OCI-LY7 (cell line): ENCODE measurements around the gene TMA16. TPM values are rescaled to one million over a fixed set of nuclear protein-coding genes. Genes with fewer than 3 reads are reported as not detected.
A peak's percentile ranks its signal among the peaks of the same experiment; 100 is the strongest.
"Not testable (repeated sequence)": the region's sequence is repeated elsewhere in the genome, so short reads cannot be mapped to it uniquely, and the experiment has no call there.

Source experiments
- Bru-seq: library from RNA; stranded (reverse); fragments of 400-500 nt; gene quantifications from one replicate; lab custom pipeline; 2021; lab: Mats Ljungman, UMichigan
- BruChase-seq, 2 experiments: library from RNA; stranded (reverse); fragments of 400-500 nt; gene quantifications; one replicate each; lab custom pipeline; 2021; lab: Mats Ljungman, UMichigan
- BruUV-seq: library from RNA; stranded (reverse); fragments of 400-500 nt; replicated peaks from 2 replicates; lab custom pipeline; 2021; lab: Mats Ljungman, UMichigan
- CTCF ChIA-PET: fragments of 300-600 bp; sonication (Branson Sonifier 250); formaldehyde crosslinking; loops from one replicate; lab custom pipeline; 2022; ENCODE audit warnings: antibody characterized with exemption; ENCODE audit not compliant: unreplicated experiment; lab: Charles Lee
- POLR2A ChIA-PET: fragments of 300-600 bp; sonication (Branson Sonifier 250); formaldehyde crosslinking; loops from one replicate; lab custom pipeline; 2022; ENCODE audit warnings: antibody characterized with exemption; lab: Charles Lee
- DNase-seq: peaks from one replicate; pipeline ENCODE4 v3.0.0-alpha.2; 2015; ENCODE audit warnings: low spot score
- H2AFZ ChIP-seq: fragments of 200-600 bp; sonication (generic), shearing (Covaris generic); 2 replicates; pipeline ENCODE4 v1.6.1; 2014; ENCODE audit warnings: mild to moderate bottlenecking, antibody characterized with exemption, low read length, moderate library complexity
- H3K27ac ChIP-seq: fragments of 200-600 bp; sonication (generic); 2 replicates; pipeline ENCODE4 v1.5.1; 2014; ENCODE audit warnings: mixed run types, low read depth, mild to moderate bottlenecking, moderate library complexity, low read length, inconsistent platforms; ENCODE audit not compliant: poor library complexity, severe bottlenecking
- H3K36me3 ChIP-seq: fragments of 200-600 bp; sonication (generic); 2 replicates; pipeline ENCODE4 v1.6.1; 2014; ENCODE audit warnings: mild to moderate bottlenecking, antibody characterized with exemption, low read length, moderate library complexity, mixed read lengths; ENCODE audit not compliant: insufficient read depth
- H3K4me1 ChIP-seq: fragments of 200-600 bp; sonication (generic); 2 replicates; pipeline ENCODE4 v1.5.1; 2014; ENCODE audit warnings: mild to moderate bottlenecking, low read length; ENCODE audit not compliant: insufficient read depth, poor library complexity, severe bottlenecking
- H3K4me2 ChIP-seq: fragments of 200-600 bp; sonication (generic); 2 replicates; pipeline ENCODE4 v1.6.1; 2014; ENCODE audit warnings: mild to moderate bottlenecking, low read length
- H3K4me3 ChIP-seq: fragments of 200-600 bp; sonication (generic); 2 replicates; pipeline ENCODE4 v1.5.1; 2014; ENCODE audit warnings: mild to moderate bottlenecking, low read depth, low read length; ENCODE audit not compliant: poor library complexity, severe bottlenecking
- H3K79me2 ChIP-seq: fragments of 200-600 bp; sonication (generic); 2 replicates; pipeline ENCODE4 v1.6.1; 2016; ENCODE audit warnings: low read depth, mild to moderate bottlenecking, low read length, moderate library complexity, mixed read lengths; ENCODE audit not compliant: insufficient read depth
- H3K9me2 ChIP-seq: fragments of 200-600 bp; sonication (generic); 2 replicates; pipeline ENCODE4 v1.6.1; 2016; ENCODE audit warnings: mild to moderate bottlenecking, low read length, mixed read lengths; ENCODE audit not compliant: insufficient read depth
- H3K9me3 ChIP-seq: fragments of 200-600 bp; sonication (generic); 2 replicates; pipeline ENCODE4 v1.6.1; 2014; ENCODE audit warnings: mild to moderate bottlenecking, mixed run types, low read length, mixed read lengths
- H4K20me1 ChIP-seq: fragments of 200-600 bp; sonication (generic); 2 replicates; pipeline ENCODE4 v1.6.1; 2014; ENCODE audit warnings: mild to moderate bottlenecking, antibody characterized with exemption, low read length, moderate library complexity, mixed read lengths; ENCODE audit not compliant: insufficient read depth
- CTCF ChIP-seq: fragments of 200-600 bp; sonication (generic); conservative IDR thresholded peaks from 2 replicates; pipeline ENCODE4 v1.5.1; 2014; ENCODE audit warnings: mild to moderate bottlenecking, antibody characterized with exemption, low read length, moderate library complexity, mixed read lengths
- EZH2phosphoT487 ChIP-seq: fragments of 200-600 bp; sonication (generic); IDR thresholded peaks from 2 replicates; pipeline ENCODE4 v1.6.1; 2018; ENCODE audit warnings: low read depth, borderline replicate concordance, mild to moderate bottlenecking, mixed run types, antibody characterized with exemption, low read length, moderate library complexity, mixed read lengths
- intact Hi-C: fragments of 100-400 bp; cut with micrococcal nuclease; formaldehyde crosslinking; loops from one replicate; pipeline ENCODE4 v1.10.0; 2022; ENCODE audit not compliant: unreplicated experiment
- long read RNA-seq: library from polyadenylated mRNA; stranded (forward); transcript quantifications from one replicate; pipeline ENCODE4 v2.0.0, GENCODE V29; 2022
- total RNA-seq, 2 experiments: library from RNA; depleted of rRNA in 1 of 2; stranded (reverse); fragments of >200 nt in 1 of 2; shearing (Covaris generic) in 1 of 2; gene quantifications; 2 replicates each; pipeline ENCODE4 v1.2.3, GENCODE V29; 2014 to 2022

TMA16 gene
- 56.9 and 83.9 TPM in 2 replicates for total RNA-seq (2014; rRNA removed; shearing (Covaris generic))
- 92.5 and 96.1 TPM in 2 replicates for total RNA-seq (2022)
- percentile 97 among the genes with signal in this experiment for Bru-seq, nascent RNA
- percentile 86 among the genes with signal in this experiment for BruChase-seq, experiment 1, labeled RNA remaining after a 6-hour chase
- percentile 93 among the genes with signal in this experiment for BruChase-seq, experiment 2, labeled RNA remaining after a 2-hour chase
- long read RNA-seq, transcript TMA16-201 (7 exons, 1,978 nt): major isoform, 149 of 168 reads
- long read RNA-seq, partial matches to known transcripts: 5 of 168 reads
- long read RNA-seq, other reads (novel, unspliced or antisense): 12 of 168 reads

DNA sequence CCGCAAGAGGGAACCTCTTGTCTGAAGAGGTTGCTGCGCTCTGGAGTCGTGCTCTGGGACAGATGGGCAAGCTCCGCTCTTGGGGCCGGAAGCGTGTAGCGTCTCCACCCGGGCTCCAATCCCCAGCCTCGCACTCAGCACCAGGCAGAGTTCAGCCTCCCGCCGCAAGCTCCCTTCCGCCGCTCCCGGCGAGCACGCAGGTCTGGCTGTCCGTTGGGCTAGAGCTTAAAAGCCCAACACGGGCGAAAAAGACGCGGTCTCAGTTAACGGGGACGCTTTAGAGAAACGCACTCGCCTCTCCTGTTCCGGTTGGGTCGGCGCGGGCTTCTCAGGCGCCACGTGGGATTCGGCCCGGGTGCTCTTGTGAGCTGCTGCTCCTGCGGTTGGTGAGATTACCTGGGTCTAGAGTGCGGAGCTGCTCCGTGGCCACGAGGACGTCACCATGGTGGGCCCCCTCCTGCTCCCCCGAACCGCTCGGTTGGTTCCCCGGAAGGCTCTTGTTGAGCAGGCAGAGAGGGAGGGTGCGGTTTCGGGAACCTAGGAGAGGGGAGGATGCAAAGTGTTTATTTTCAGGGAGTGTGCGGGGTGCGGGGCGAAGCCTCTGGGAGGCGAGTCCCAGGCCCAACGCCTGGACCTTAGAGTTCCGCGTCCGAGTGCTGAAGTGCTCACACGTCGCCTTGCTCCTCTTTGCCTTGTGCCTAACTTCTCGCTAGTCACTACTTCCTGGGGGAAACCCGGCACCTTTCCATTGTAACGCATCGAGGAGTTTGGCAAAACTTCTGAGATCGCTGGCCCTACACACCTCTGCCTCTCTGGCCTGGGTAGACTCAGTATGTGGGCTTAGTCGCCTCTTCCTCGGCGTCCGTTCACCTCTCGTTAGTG lies at the start of gene TMA16:
TSS of gene TMA16 (plus strand) at position 331 of the 882 bp plus-strand sequence. CDS start at position 443, 112 bp downstream.
- H3K9me2 ChIP-seq: no peaks in the 10 kb centered on the region
- peak within 1 kb of the TSS; percentile 92 for H3K4me2 ChIP-seq
- H4K20me1 ChIP-seq: no peaks in the 10 kb centered on the region
- peak within 1 kb of the TSS; percentile 90 for H3K4me3 ChIP-seq
- TSS peak; percentile 74 for BruUV-seq
- H3K9me3 ChIP-seq: peaks cover 10% of the 10 kb centered on the region; the same call in 1 of the 2 replicates
- H3K79me2 ChIP-seq: peaks cover 51% of the 10 kb centered on the region
- TF ChIP-seq EZH2phosphoT487: no peak
- no peak for TF ChIP-seq CTCF
- H3K36me3 ChIP-seq: peaks cover 33% of the 10 kb centered on the region
- H3K27ac ChIP-seq: peak within 1 kb of the TSS; percentile 87
- peaks cover 30% of the 10 kb centered on the region for H3K4me1 ChIP-seq
- ChIA-PET POLR2A (interaction anchor here (0.7 to 2.6 kb wide), 24 partner anchors 10 to 185 kb away, joined by 3 to 21 read pairs (median 6); no protein-coding TSS in a partner anchor), CTCF (no interaction called here)
- peak; percentile 96 for DNase-seq
- intact Hi-C loops: loop anchor here (1.0 to 5.0 kb wide), 4 partner anchors 96 to 1458 kb away; partner anchors contain the start of gene NAF1
- H2AFZ ChIP-seq: peak within 1 kb of the TSS; percentile 56; the same call in 1 of the 2 replicates

DNA sequence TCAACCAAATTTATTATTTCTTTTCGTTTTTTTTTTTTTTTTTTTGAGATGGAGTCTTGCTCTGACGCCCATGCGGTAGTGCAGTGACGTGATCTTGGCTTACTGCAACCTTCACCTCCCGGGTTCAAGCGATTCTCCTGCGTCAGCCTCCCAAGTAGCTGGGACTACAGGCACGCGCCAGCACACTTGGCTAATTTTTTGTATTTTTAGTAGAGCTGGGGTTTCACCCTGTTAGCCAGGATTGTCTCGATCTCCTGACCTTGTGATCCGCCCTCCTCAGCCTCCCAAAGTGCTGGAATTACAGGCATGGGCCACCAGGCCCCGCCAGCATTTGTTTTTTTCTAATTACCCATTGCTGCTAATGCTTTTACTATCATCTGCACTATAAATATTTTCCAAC lies 47.5 kb upstream of the TMA16 start:
- H3K79me2 ChIP-seq, H4K20me1 ChIP-seq, H3K4me1 ChIP-seq, H2AFZ ChIP-seq, CTCF ChIA-PET, BruUV-seq, H3K27ac ChIP-seq, H3K4me2 ChIP-seq, H3K9me2 ChIP-seq, H3K36me3 ChIP-seq, intact Hi-C loops, H3K9me3 ChIP-seq, H3K4me3 ChIP-seq, DNase-seq: not testable (repeated sequence)
- POLR2A ChIA-PET: interaction anchor here (0.6 to 2.4 kb wide), 5 partner anchors 9 to 301 kb away, joined by 3 to 18 read pairs (median 7); no protein-coding TSS in a partner anchor

DNA sequence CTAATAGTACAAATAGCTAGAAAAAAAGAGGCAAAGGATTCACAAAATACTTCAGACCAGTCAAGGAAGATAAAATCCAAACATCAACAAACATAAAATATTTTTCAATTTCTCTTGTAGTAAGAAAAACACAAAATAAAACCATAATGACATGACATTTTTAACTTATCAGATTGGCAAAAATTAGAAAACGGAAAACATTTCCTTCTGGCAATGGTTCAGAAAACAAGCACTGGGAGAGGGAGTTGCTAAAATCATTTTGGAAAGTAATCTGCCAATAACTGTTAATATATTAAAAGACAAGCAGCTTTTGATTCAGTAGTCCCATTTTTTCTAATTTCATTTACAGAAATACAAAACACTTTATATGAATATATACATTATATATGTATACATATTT lies 47.0 kb upstream of the TMA16 start:
- no TSS peak for BruUV-seq
- TF ChIP-seq CTCF (no peak), EZH2phosphoT487 (no peak)
- Histone ChIP-seq H3K4me1 (no peaks in the 10 kb centered on the region), H3K4me2 (no peak overlapping the region), H3K4me3 (no peak overlapping the region), H3K9me3 (no peaks in the 10 kb centered on the region), H3K36me3 (no peaks in the 10 kb centered on the region), H3K9me2 (no peaks in the 10 kb centered on the region), H3K79me2 (no peaks in the 10 kb centered on the region), H3K27ac (no peak overlapping the region), H2AFZ (no peak overlapping the region), H4K20me1 (no peaks in the 10 kb centered on the region)
- DNase-seq: no peak
- intact Hi-C loops: no loop called here
- ChIA-PET POLR2A (interaction anchor here (0.7 to 0.9 kb wide), 2 partner anchors 32 to 149 kb away, joined by 5 to 8 read pairs; no protein-coding TSS in a partner anchor), CTCF (no interaction called here)
